ENCODE measurements around the gene LLGL1.
"Not testable (repeated sequence)": the region's sequence is repeated elsewhere in the genome, so short reads cannot be mapped to it uniquely, and the experiment has no call there.

Gene LLGL1

DNA sequence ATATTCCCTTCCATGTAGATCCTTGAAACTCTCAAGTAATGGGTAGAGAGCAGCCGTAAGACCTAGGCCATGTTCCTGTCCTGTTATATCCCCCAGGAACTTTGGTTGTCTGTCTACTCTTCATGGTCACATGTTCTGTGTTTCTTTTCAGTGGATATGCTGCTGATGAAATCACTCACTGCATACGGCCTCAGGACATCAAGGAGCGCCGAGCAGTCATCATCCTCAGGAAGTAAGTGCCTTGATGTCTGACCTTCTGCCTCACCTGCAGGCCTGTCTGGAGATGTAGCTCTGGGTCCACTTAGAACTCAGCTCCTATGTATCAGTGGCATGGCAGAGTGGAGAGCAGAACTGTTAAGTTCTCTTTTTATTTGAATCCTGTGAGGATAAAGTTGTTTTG lies 30.6 kb upstream of the LLGL1 start:
- no peak for DNase-seq

DNA sequence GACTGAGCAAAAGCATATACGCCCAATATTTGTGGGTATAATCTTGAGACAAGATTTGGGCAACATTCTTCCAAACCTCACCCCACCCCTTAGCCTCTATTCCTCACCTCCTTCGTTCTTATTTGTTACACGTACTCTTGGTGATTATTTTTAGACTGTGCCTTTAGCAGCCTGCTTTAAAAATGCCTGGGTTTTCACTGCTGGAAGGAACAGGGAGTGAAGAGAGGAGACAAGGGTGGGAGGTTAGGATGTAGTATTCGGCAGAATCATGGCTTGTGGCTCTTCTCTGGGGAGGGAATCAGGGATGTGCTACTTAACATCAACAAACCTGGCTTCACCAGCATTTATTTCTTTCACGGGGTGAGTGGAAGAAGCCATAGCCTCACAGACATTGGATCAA lies 30.2 kb upstream of the LLGL1 start:
- no peak for DNase-seq

- no peak for DNase-seq
Observed at GRCh38 chr17:18197535-18198194, 27.8 kb upstream of the LLGL1 start.

- no peak for DNase-seq
Observed at GRCh38 chr17:18198530-18198929, 26.9 kb upstream of the LLGL1 start.

DNA sequence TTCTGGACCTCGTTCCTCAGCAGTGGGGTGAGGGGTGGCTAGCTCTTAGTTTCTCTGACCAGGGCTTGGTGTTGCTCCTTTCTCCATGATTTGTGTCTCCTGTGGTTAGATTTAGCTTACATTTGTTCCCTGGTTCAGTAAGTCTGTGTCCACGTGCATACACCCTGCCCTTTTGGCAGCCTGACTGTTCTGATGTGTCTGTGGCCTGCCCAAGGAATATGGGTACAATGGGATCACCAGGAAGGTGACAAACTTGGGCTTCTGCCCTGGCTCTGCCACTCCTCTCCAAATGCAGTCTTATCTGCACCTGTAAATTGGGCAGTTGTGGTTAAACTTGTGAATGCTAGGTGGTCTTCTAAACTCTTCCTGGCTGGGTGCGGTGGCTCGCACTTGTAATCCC lies 24.3 kb upstream of the LLGL1 start:
- DNase-seq: no peak

DNA sequence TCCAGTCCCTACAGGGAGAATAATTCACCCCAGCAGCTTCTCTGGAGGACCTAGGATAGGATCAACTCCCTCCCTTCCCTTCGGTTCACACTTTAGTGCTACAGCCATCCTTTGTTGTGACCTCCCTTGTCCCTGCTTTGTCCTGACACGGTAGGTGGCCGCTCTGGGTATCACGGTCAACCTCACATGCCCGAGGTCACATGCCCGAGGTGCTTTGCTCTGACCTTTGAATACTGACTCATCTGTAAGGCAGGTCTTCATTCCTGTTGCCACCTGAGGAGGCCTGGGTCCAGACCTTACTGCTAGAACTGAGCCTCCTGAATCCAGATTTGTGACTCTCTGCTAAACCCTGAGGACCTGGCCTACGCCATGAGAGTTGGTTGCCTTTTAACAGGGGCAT lies 22.1 kb upstream of the LLGL1 start:
- no peak for DNase-seq

- DNase-seq: no peak
Observed at GRCh38 chr17:18205861-18206260, 19.6 kb upstream of the LLGL1 start.

DNA sequence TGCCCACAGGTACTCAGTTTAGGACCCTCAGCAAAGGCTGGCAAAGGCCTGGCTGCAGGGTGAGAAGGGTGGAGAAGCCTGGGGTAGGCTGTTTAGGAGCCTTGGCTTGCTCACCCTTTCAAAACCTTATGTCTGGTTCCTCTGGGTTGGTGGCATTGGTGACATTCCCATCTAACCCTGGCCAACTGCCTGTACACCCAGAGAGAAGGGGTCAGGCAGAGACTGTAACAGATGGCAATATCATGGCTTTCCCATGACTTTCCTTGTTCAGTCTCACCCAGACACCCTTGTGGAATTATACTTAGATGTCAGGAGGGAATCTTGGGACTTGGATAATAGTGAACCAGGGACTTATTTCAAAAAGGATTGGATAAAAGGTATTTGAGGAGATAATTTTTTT lies 18.5 kb upstream of the LLGL1 start:
- no peak for DNase-seq

- no peak for DNase-seq
Observed at GRCh38 chr17:18208092-18208491, 17.3 kb upstream of the LLGL1 start.

DNA sequence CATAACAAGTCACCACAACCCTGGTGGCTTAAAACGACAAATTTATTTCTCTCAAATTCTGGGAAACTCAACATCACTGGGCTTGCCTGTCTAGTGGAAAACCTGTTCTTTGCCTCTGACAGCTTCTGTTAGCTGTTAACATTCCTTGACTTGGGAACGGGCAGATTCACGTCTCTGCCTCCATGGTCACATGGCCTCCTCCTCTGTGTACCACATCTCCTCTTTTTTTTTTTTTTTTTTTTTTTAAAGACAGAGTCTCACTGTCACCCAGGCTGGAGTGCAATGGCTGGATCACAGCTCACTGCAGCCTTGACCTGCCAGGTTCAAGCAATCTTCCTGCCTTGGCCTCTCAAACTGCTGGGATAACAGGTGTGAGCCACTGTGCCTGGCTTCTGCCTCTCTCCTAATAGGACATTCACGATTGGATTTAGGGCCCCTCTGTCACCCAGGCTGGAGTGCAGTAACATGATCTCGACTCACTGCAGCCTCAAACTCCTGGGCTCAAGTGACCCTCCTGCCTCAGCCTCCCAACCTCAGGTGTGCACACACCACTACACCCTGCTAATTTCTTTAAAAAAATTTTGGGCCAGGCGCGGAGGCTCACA lies 11.7 kb upstream of the LLGL1 start:
- no peak for DNase-seq

GRCh38 chr17:18216906-18217305 lies 8.5 kb upstream of the LLGL1 start:
- not testable (repeated sequence) for DNase-seq

- DNase-seq: peak; percentile 87
Observed at GRCh38 chr17:18217412-18218015, 7.9 kb upstream of the LLGL1 start.

DNA sequence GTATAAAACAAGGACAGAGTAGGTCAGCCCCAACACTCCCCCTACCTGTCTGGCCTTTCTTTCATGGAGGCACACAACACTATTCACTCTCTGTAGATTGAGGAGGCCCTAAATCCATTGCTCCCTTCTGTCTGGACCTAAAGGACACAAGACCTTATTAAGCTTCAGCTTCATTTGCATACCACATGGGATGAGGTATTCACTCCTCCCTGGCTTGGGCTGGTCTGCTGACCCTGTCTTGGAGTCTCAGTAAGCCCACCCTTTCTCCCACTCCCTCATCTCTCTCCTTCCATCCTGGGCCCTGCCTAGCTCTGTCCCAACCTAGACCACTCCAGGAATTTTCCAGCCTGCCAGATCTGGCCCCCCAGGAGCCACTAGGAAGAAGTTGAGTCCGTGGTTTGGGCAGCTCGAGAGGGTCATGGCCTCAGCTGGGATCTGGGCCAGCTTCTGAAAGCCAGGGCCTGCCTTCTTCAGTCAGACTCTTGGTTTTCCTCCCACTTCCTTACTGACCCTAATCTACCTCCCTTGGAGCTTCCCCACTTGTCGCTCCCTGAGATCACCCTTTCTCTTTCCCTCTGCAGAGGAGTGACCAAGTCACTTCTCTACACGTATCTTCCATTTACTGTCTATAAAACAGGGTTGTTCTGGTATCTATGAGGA lies 6.5 kb upstream of the LLGL1 start:
- DNase-seq: no peak

DNA sequence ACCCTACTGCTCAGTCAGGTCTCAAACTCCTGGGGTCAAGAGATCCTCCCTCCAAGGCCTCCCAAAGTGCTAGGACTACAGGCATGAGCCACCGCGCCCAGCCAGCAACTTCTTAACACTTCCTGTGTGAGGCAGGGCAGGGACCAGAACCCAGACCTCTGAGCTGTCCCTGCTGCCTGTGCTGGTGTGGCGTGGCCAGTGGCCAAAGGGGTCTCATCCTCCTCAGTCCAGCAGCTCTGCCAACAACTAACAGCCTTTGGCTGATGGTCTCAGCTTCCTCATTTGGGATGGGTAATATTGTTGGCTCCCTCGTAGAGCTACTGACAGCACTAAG lies 1.4 kb upstream of the LLGL1 start:
- DNase-seq: no peak

GRCh38 chr17:18224387-18225120 lies 881 bp upstream of the LLGL1 start:
- DNase-seq: no peak

DNA sequence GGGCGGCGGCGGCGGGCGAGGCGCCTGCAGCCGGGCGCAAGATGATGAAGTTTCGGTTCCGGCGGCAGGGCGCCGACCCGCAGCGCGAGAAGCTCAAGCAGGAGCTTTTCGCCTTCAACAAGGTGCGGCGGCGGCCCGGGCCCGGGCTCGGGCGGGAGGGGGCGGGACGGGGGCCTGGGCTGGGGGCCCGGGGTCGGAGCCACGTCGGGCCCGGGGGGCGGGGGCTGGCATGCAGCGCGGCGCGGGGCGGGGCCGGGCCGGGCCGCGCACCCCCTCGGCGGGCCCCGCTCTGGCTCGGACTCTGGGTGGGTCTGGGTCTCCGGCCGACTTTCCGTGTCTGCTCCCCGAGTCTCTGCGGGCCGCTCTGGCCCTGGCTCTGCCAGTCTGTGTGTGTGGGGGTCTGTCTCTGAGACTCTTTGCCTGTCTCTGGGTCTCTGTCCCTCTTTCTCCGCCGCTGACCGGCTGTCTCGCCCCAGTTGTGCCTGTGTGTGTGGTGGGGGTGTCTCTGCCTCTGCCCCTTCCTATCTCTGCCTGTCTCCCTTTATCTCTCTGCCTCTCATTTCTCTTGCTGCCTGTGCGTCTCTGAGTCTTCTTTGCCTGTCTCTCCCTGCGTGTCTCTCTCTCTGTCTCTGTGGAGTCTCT lies 328 bp downstream of the LLGL1 start:
- peak in 1 of 2 experiments; percentile 46 for DNase-seq

- DNase-seq: no peak
Observed at GRCh38 chr17:18226284-18226945, 980 bp downstream of the LLGL1 start.

DNA sequence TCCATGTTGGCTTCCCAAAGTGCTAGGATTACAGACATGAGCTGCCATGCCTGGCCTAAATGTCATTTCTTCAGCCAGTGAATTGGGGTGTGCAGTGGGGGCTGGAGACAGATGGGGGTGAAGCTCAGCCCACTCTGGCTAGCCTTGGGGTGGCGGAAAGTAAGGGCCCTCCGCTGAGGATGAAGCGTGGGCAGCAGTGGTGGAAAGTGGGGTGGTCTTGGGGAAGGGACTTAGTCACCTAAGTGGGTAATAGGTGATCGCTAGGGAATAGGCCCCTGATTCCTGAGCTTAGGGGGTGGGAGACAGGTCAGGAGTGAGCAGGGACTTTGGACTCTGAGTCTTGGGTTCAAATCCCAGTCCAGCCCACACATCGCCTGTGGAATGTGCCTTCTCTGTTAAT lies 2.2 kb downstream of the LLGL1 start:
- no peak for DNase-seq

DNA sequence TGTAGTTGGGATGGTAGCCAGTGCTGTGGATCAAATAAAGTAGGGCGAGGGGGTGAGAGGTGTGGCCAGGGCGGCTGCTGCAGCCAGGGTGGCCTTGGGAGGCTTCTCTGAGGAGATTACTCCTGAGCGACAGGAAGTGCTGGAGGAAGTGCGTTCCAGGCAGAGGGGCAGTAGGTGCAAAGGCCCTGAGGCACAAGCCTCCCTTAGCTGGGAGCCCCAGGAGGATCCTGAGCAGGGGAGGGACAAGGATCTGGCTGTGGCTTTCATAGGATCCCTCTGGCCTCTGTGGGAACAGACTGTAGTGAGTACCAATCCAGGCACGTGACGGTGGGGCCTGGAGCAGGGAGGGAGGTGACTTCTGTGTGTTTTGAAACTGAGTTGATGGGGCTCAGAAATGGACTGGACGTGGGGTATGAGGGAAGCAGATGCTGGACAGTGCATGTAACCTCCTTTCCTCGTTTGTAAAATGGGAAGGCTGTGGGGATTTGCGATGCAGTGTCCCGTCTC lies 2.8 kb downstream of the LLGL1 start:
- no peak for DNase-seq

DNA sequence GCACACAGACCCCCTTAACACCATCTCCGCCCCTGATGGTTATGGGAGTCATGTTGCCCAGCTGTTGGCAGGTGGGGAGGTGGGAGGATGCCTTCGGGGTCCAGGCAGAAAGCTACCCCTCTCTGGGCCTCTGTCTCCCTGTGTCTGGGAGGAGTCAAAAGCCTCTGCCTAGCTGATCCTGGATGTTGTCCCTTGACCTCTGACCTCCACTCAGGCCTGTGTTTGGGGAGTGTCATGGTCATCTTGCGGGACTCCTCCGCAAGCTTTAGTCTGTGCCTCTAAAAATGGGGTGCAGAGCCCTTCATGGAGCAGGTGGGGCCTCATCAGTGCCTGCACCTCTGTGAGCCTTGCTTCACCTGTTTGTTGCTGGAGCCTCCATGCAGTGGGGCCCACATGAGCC lies 3.8 kb downstream of the LLGL1 start:
- no peak for DNase-seq

DNA sequence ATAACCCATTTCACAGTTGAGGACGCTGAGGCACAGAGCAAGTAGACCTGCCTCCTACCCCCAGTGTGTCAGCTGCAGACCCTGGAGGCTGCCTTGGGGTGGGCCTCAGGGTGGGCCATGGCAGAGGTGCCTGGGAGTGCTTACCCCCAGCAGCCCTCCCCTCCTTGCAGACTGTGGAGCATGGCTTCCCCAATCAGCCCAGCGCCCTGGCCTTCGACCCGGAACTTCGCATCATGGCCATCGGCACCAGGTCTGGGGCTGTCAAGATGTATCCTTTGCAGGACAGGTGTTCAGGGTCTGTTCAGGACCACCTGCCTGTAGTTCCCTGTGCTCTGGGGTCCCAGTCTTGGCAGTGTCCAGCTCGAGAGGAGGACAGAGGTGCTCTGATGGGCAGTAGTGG lies 4.3 kb downstream of the LLGL1 start:
- DNase-seq: no peak
